GM18858 (cell line): ENCODE data around the gene PPFIBP2.

Experiments
- ATAC-seq: cut with Tn5 transposase; IDR thresholded peaks from one replicate; pipeline ENCODE4 v1.9.1; 2021; ENCODE audit not compliant: unreplicated experiment

Gene PPFIBP2

DNA sequence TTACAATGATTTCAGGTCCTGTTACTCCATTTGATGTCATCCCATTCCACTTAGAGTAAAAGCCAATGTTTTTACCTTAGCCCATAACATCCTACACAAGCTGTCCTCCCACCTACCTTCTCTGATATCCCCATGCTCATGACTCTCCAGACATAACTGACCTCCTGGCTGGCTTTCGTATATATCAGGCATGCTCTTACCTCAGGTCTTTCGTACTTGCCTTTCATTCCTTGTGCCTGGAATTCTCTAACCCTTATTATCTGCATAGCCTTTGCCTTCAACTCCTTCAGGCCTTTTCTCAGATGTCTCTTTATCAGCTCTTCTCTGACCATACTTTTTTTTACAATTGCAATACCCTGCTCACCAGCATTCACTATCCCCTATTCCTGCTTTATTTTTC is 169.8 kb downstream of the PPFIBP2 start:
- no peak for ATAC-seq

DNA sequence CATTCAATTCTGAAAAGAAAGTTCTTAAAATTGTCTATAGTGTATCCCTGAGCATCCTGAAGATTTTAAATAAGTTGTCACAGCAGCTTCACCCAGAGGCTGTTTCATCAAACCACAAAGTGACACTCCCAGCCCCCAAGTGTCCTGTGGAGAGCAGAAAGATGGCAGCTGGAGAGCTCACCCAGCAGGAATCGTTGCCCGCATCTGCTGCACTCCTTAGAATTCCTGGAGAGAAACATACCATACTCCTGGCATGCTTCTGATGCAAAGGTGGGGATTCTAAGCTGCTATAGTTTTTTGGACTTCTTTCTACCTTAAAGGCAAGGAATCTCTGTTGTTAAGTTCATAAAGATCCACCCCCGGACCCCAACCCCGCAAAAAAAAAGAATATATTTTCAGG is 173.0 kb downstream of the PPFIBP2 start:
- no peak for ATAC-seq

- ATAC-seq: no peak
These were observed 173.6 kb downstream of the PPFIBP2 start for GRCh38 chr11:7687386-7687785.

DNA sequence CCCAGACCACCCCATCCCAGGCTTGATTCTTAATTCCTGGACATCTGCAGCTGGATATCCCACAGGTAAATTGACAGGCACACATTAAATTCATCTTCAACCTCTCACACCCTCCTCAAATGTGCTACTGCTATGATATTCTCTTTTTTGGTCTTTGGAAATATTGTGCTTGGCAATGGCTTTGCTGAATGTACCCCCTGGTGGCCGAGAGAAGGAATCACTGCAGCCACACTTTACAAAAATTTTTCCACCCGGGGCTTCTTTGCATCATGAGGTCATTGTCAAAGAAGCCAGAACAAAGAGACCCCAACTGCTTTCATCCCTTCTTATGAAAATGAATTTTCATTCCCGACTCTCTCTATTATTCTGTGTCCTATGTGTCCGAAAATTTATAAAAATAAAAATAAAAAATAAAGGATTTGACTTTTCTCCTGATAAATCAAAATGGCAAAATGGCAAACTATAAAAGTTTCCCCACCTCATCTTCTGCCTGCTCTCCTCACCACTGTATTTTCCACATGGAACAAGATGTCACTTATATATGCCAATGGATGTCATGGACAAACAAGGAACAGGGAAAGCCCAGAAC is 174.5 kb downstream of the PPFIBP2 start:
- ATAC-seq: no peak

GRCh38 chr11:7689239-7689638 is 175.4 kb downstream of the PPFIBP2 start:
- no peak for ATAC-seq

- no peak for ATAC-seq
These were observed 176.8 kb downstream of the PPFIBP2 start for GRCh38 chr11:7690648-7691047.

DNA sequence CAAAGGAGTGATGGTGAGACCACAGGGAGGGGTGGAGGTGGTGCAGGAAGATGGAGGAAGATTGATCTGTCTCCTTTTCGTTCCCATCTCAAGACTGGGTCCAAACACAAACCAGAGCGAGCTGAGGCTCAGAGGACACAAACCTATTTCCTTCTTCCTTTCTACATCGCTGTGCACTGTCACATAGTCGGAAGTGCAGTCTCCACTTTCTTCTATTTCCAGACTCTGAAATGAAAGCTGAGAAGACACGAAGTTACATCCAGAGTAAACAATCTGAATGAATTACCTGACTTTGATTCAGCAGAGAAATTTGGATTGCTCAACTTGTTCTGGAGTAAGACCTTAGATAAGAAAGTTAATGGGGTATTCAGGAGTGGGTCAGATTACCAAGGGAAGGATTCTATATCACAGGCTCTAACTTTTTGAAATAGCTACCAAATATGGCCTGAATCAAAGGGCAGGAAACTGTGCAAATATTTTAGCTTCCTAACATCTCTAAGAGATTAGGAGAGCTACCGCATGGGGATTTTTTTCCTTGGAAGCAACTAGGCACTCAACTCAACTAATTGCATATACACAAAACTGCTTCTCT is 178.1 kb downstream of the PPFIBP2 start:
- no peak for ATAC-seq

DNA sequence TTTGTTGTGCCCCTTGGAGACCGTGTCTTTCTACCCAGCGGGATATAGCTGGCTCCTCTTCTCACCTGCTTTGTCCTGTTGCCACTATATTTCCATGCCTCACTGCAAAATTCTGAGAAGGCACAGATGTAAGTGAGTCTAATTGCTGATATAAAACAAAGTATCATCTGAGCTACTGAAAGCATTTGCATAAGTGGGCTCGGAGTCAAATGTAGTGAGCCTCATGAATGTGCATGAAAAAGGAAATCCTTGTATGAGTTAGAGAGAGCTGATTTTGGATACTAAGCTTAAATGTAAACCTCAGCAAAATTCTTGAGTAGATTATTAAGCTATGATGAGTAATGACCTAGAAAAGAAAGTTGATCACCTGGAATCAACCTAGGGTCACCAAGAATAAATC is 178.6 kb downstream of the PPFIBP2 start:
- no peak for ATAC-seq

DNA sequence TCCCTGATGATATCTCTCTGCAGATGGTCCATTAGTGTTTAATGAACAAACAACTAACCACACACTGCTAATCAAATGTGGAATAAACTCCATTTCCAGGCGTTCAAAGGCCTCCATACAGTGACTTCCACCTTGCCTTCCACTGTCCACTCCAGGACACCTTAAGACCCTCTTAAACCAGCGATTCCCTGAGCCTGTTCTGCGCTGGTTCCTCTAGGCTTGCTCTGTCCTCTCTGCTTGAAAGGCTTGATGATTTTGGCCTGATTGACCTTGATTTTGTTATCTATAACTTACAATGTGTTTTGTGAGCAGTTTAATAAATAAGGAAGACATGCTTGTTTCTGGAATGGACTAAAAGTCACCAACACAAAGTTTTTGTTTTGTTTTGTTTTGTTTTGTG is 180.4 kb downstream of the PPFIBP2 start:
- no peak for ATAC-seq

DNA sequence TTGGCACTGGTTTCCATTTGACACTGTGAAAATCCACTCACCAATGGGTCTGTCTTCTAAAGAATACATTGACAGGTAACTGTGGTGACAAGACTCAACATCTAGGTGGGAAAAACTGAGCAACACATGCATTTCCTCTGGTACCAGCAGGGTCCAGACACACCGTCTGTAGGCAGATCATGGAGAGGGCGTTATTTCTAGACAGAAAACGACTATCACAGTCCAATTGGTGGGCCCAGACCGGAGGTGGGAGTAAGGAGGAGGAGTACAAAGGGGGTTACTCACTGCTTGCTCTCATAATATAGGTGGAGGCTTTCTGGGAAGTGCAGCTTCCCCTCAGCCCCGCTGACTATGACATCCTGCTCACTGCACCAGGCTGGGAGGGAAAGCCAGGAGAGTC is 182.6 kb downstream of the PPFIBP2 start:
- no peak for ATAC-seq
